ENCODE results near the gene OCA2. TPM values are rescaled to one million over a fixed set of nuclear protein-coding genes. Genes with fewer than 3 reads are reported as not detected.
A peak's percentile ranks its signal among the peaks of the same experiment; 100 is the strongest.
"Not testable (repeated sequence)": the region's sequence is repeated elsewhere in the genome, so short reads cannot be mapped to it uniquely, and the experiment has no call there.

OCA2 gene
- total and polyA plus RNA-seq, 2 donors from 2014 or later: 0.45 to 2.5 TPM

- DNase-seq: no peak
- intact Hi-C loops (cut with DNase I): no loop called here
- H3K9ac ChIP-seq (ENCODE audit: low read length in 3 of 3): no peak overlapping the region
- no peak for TF ChIP-seq CTCF (IDR thresholded peaks at IDR 0.05; ENCODE audit: borderline replicate concordance, extremely low read depth, insufficient read depth)
- no peaks in the 10 kb centered on the region for H3K4me1 ChIP-seq (ENCODE audit: control insufficient read depth in 2 of 3, insufficient read depth in 2 of 3, low read depth in 1 of 3, low read length in 3 of 3)
- H3K36me3 ChIP-seq (ENCODE audit: control insufficient read depth in 2 of 3, insufficient read depth in 3 of 3, low read length in 3 of 3): no peaks in the 10 kb centered on the region
- H3K27ac ChIP-seq (ENCODE audit: low read depth in 2 of 2, low read length in 2 of 2): no peak overlapping the region
- no peaks in the 10 kb centered on the region for H3K27me3 ChIP-seq (ENCODE audit: control insufficient read depth, insufficient read depth, low read length)
- no peaks in the 10 kb centered on the region for H3K9me3 ChIP-seq (ENCODE audit: control insufficient read depth in 2 of 3, insufficient read depth in 1 of 3, low read length in 3 of 3)
- peak; percentile 55 for FAIRE-seq
- H3K4me3 ChIP-seq (ENCODE audit: low read length in 3 of 3): no peak overlapping the region
These were observed 137.3 kb downstream of the OCA2 start for GRCh38 chr15:27961801-27962200.

GRCh38 chr15:27958911-27959578 lies 140.1 kb downstream of the OCA2 start:
- Histone ChIP-seq H3K27me3 (ENCODE audit: control insufficient read depth, insufficient read depth, low read length) (no peaks in the 10 kb centered on the region), H3K36me3 (ENCODE audit: control insufficient read depth in 2 of 3, insufficient read depth in 3 of 3, low read length in 3 of 3) (no peaks in the 10 kb centered on the region), H3K4me1 (ENCODE audit: control insufficient read depth in 2 of 3, insufficient read depth in 2 of 3, low read depth in 1 of 3, low read length in 3 of 3) (no peaks in the 10 kb centered on the region), H3K4me3 (ENCODE audit: low read length in 3 of 3) (no peak overlapping the region), H3K27ac (ENCODE audit: low read depth in 2 of 2, low read length in 2 of 2) (no peak overlapping the region), H3K9me3 (ENCODE audit: control insufficient read depth in 2 of 3, insufficient read depth in 1 of 3, low read length in 3 of 3) (no peaks in the 10 kb centered on the region), H3K9ac (ENCODE audit: low read length in 3 of 3) (no peak overlapping the region)
- FAIRE-seq (no peak), DNase-seq (peak in 2 of 5 donors; percentile 40 to 50)
- no peak for TF ChIP-seq CTCF (IDR thresholded peaks at IDR 0.05; ENCODE audit: borderline replicate concordance, extremely low read depth, insufficient read depth)
- intact Hi-C loops (cut with DNase I): no loop called here

DNA sequence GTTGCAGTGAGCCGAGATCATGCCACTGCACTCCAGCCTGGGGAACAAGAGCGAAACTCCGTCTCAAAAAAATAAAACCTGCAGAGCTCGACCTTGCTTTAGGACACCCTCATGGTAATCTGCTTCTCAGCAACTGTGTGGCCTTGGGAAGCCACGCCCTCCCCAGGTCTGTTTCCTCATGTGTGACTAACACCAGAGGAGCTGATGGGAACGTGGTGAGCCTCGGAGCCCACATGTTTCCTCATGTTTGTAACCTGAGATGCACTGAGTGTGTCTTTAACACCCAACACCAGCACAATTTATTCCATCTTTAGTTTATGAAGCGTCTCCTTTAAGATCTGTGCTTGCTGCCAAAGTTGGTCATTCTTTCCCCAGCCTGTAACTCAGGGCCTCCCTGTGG lies 142.8 kb downstream of the OCA2 start:
- no peaks in the 10 kb centered on the region for H3K36me3 ChIP-seq (ENCODE audit: control insufficient read depth in 2 of 3, insufficient read depth in 3 of 3, low read length in 3 of 3)
- DNase-seq: peak in 4 of 5 donors; percentile 67 to 72 (median 70)
- intact Hi-C loops (cut with DNase I): no loop called here
- no peaks in the 10 kb centered on the region for H3K9me3 ChIP-seq (ENCODE audit: control insufficient read depth in 2 of 3, insufficient read depth in 1 of 3, low read length in 3 of 3)
- no peaks in the 10 kb centered on the region for H3K4me1 ChIP-seq (ENCODE audit: control insufficient read depth in 2 of 3, insufficient read depth in 2 of 3, low read depth in 1 of 3, low read length in 3 of 3)
- FAIRE-seq: no peak
- H3K27me3 ChIP-seq (ENCODE audit: control insufficient read depth, insufficient read depth, low read length): no peaks in the 10 kb centered on the region
- no peak for TF ChIP-seq CTCF (IDR thresholded peaks at IDR 0.05; ENCODE audit: borderline replicate concordance, extremely low read depth, insufficient read depth)
- no peak overlapping the region for H3K27ac ChIP-seq (ENCODE audit: low read depth in 2 of 2, low read length in 2 of 2)
- H3K4me3 ChIP-seq (ENCODE audit: low read length in 3 of 3): no peak overlapping the region
- H3K9ac ChIP-seq (ENCODE audit: low read length in 3 of 3): no peak overlapping the region

- intact Hi-C loops (cut with DNase I): no loop called here
- Histone ChIP-seq H3K4me1 (ENCODE audit: control insufficient read depth in 2 of 3, insufficient read depth in 2 of 3, low read depth in 1 of 3, low read length in 3 of 3) (no peaks in the 10 kb centered on the region), H3K4me3 (ENCODE audit: low read length in 3 of 3) (no peak overlapping the region), H3K27ac (ENCODE audit: low read depth in 2 of 2, low read length in 2 of 2) (no peak overlapping the region), H3K9ac (ENCODE audit: low read length in 3 of 3) (no peak overlapping the region), H3K36me3 (ENCODE audit: control insufficient read depth in 2 of 3, insufficient read depth in 3 of 3, low read length in 3 of 3) (no peaks in the 10 kb centered on the region), H3K9me3 (ENCODE audit: control insufficient read depth in 2 of 3, insufficient read depth in 1 of 3, low read length in 3 of 3) (no peaks in the 10 kb centered on the region), H3K27me3 (ENCODE audit: control insufficient read depth, insufficient read depth, low read length) (no peaks in the 10 kb centered on the region)
- DNase-seq (peak in 1 of 5 donors; percentile 23), FAIRE-seq (no peak)
- TF ChIP-seq CTCF (IDR thresholded peaks at IDR 0.05; ENCODE audit: borderline replicate concordance, extremely low read depth, insufficient read depth): no peak
These were observed 144.0 kb downstream of the OCA2 start for GRCh38 chr15:27955087-27955486.

GRCh38 chr15:27952593-27952992 lies 146.5 kb downstream of the OCA2 start:
- DNase-seq; H3K4me1 ChIP-seq (ENCODE audit: control insufficient read depth in 2 of 3, insufficient read depth in 2 of 3, low read depth in 1 of 3, low read length in 3 of 3); H3K9ac ChIP-seq (ENCODE audit: low read length in 3 of 3); H3K4me3 ChIP-seq (ENCODE audit: low read length in 3 of 3); H3K36me3 ChIP-seq (ENCODE audit: control insufficient read depth in 2 of 3, insufficient read depth in 3 of 3, low read length in 3 of 3); H3K27me3 ChIP-seq (ENCODE audit: control insufficient read depth, insufficient read depth, low read length); intact Hi-C loops (cut with DNase I); H3K27ac ChIP-seq (ENCODE audit: low read depth in 2 of 2, low read length in 2 of 2); H3K9me3 ChIP-seq (ENCODE audit: control insufficient read depth in 2 of 3, insufficient read depth in 1 of 3, low read length in 3 of 3); FAIRE-seq: not testable (repeated sequence)
